Lung (tissue), 12 donors: ENCODE results near the gene PANK1. TPM values are rescaled to one million over a fixed set of nuclear protein-coding genes. Genes with fewer than 3 reads are reported as not detected.

Experiments used
- ATAC-seq: fragments of 200-7000 bp; cut with Tn5 transposase; one replicate; pipeline ENCODE4 v1.9.1; 2020; ENCODE audit warnings: moderate number of reproducible peaks; ENCODE audit not compliant: insufficient read depth, low FRiP score
- DNase-seq, 3 donors: peaks; one replicate each; pipeline ENCODE4 v3.0.0-alpha.2; 2013 to 2017
- H3K27ac ChIP-seq, 2 donors: one replicate each; pipeline ENCODE4 v1.5.1; 2013; ENCODE audit warnings: mild to moderate bottlenecking in 2 of 2, moderate library complexity in 2 of 2, control low read depth in 1 of 2, inconsistent platforms in 1 of 2, low read depth in 1 of 2, low read length in 1 of 2
- H3K27me3 ChIP-seq, 3 donors: one replicate each; pipeline ENCODE4 v1.5.1; 2013; ENCODE audit warnings: low read length in 2 of 3; ENCODE audit not compliant: control insufficient read depth in 3 of 3, insufficient read depth in 3 of 3
- H3K36me3 ChIP-seq, 4 donors: one replicate each; pipeline ENCODE4 v1.5.1; 2013; ENCODE audit warnings: low read length in 4 of 4, mild to moderate bottlenecking in 1 of 4, moderate library complexity in 1 of 4; ENCODE audit not compliant: control insufficient read depth in 4 of 4, insufficient read depth in 4 of 4
- H3K4me1 ChIP-seq, 5 donors: one replicate each; pipeline ENCODE4 v1.5.1; 2013; ENCODE audit warnings: low read length in 5 of 5, mild to moderate bottlenecking in 2 of 5, moderate library complexity in 1 of 5; ENCODE audit not compliant: control insufficient read depth in 5 of 5, insufficient read depth in 5 of 5
- H3K4me3 ChIP-seq: one replicate; pipeline ENCODE4 v1.5.1; 2013; ENCODE audit warnings: mild to moderate bottlenecking, control low read depth, moderate library complexity
- H3K9ac ChIP-seq, 2 donors: one replicate each; pipeline ENCODE4 v1.5.1; 2013; ENCODE audit warnings: low read length in 2 of 2, control low read depth in 1 of 2; ENCODE audit not compliant: insufficient read depth in 1 of 2
- H3K9me3 ChIP-seq, 4 donors: one replicate each; pipeline ENCODE4 v1.5.1; 2013; ENCODE audit warnings: low read length in 3 of 4, mild to moderate bottlenecking in 1 of 4, moderate library complexity in 1 of 4; ENCODE audit not compliant: control insufficient read depth in 4 of 4, insufficient read depth in 3 of 4
- CTCF ChIP-seq: IDR thresholded peaks from 2 replicates; pipeline ENCODE4 v1.5.1; 2012; ENCODE audit warnings: mild to moderate bottlenecking; ENCODE audit errors: control extremely low read depth, extremely low read depth
- WGBS, 2 donors: extraction: QIAGEN DNeasy Blood & Tissue Kit; methylation state at CpG; one replicate each; pipeline ENCODE4 v1.1.7; 2013; 5-methylcytosine and 5-hydroxymethylcytosine counted together
- polyA plus RNA-seq, 2 donors: library from polyadenylated mRNA; stranded (reverse); fragments of 200-250 nt; gene quantifications; one replicate each; pipeline ENCODE4 v1.2.1, GENCODE V29; 2013
- total RNA-seq, 2 donors: library from RNA; depleted of rRNA in 1 of 2; stranded (reverse); fragments of >200 nt in 1 of 2; gene quantifications; one replicate each; pipeline ENCODE4 v1.2.1, GENCODE V29; 2014 to 2021
- donor health status: control.
- donor health status: control.
- donor health status: Bipolar disorder and iron deficiency.
- donor health status: healthy.
- donor health status: DM: yes; HTN: yes; CAD: no.

PANK1 gene
- total and polyA plus RNA-seq, 4 donors = 1.6 to 18.3 (median 4.4) TPM

DNA sequence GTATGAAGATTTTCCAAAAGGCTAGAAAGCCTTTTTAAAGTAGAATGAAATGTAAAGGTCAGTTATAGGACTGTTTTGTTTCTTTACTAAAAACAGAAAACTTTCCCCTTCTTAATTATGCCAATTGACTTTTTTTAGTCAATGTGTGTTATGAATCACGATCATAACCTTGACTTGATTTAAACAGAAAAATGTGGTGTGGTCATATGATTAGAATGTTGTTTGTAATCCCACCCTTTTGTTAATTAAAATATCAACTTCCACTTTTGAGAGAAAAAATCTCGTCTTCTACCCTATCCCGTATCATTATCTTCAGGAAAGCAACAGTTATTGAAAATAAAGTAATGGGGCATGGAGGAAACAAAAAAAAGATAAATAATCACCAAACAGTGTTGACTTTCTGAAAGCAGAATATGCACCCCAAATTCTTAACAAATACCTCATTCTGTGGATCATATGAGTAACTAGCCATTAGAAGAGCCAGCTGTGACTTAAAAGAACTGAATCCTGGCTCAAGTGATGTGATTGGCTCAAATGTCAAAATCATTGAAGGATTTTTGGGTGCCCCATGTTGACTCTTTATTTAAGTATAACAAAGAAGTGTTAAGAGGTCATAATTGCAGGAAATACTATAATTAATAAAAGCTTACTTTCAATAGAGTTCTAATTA is 77.3 kb downstream of the PANK1 start:
- WGBS, 2 donors = 71 to 82% methylated on average over 3 of the region's 3 CpGs
- H3K27ac ChIP-seq = no peak overlapping the region
- H3K36me3 ChIP-seq = no peaks in the 10 kb centered on the region
- no peak overlapping the region for H3K4me3 ChIP-seq
- TF ChIP-seq CTCF = no peak
- DNase-seq (no peak), ATAC-seq (no peak)
- H3K27me3 ChIP-seq = no peaks in the 10 kb centered on the region
- H3K9ac ChIP-seq = no peak overlapping the region
- H3K4me1 ChIP-seq = peaks cover 0 to 40% (median 3%) of the 10 kb centered on the region in 5 donors
- no peaks in the 10 kb centered on the region for H3K9me3 ChIP-seq

GRCh38 chr10:89566992-89567391 is 78.0 kb downstream of the PANK1 start:
- TF ChIP-seq CTCF = no peak
- no peaks in the 10 kb centered on the region for H3K27me3 ChIP-seq
- WGBS, 2 donors = 54 to 64% methylated on average over 3 of the region's 3 CpGs

DNA sequence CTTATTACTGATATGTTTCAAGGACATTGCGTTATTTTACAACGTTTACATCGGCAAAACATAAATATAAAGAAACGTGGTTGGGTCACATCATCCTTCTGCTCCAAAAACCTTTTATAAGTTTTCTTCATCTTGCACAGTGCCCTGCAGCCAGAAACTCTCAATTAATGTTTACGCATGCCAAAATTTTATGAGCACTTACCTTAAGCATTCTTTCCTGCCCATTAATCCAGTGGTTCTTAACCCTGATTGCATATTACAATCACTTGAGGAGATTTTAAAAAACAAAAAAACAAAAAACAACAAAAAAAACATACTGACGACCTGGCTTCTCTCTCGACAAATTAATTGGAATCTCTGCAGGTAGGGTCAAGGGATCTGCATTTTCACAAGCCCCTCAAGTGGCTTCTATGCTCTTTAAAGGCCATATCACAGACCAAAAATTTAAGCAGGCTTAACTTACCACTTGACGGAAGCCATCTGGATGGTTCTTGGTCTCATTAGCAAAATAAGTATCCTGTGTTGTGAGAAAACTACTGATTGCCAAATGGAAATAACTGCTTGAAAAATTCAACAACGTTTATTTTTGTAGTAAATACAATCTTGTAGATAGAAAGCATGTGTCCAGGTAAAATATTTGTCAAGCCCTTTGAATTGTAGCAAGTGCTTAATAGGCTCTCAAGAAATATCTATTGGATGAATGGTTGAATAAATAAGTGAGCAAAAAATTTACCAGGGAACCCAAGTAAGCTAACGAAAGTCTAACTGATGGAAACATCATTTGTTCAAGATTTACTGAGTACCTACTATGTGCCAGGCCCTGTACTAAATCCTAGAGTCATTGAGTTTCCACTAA is 78.7 kb downstream of the PANK1 start:
- no peak for ATAC-seq
- Histone ChIP-seq H3K36me3 (no peaks in the 10 kb centered on the region), H3K4me1 (peaks cover 0 to 40% (median 3%) of the 10 kb centered on the region in 5 donors), H3K27me3 (no peaks in the 10 kb centered on the region), H3K4me3 (no peak overlapping the region), H3K9ac (no peak overlapping the region), H3K9me3 (no peaks in the 10 kb centered on the region), H3K27ac (no peak overlapping the region)
- WGBS, 2 donors = 52 to 70% methylated on average over 10 of the region's 10 CpGs
- DNase-seq = peak; percentile 30 to 90 (median 84)
- no peak for TF ChIP-seq CTCF

More at GRCh38 chr10:89566992-89567391, 78.0 kb downstream of the PANK1 start:
- ATAC-seq = no peak
- Histone ChIP-seq H3K4me3 (no peak overlapping the region), H3K27ac (no peak overlapping the region), H3K9me3 (no peaks in the 10 kb centered on the region), H3K36me3 (no peaks in the 10 kb centered on the region), H3K4me1 (peaks cover 0 to 40% (median 3%) of the 10 kb centered on the region in 5 donors), H3K9ac (no peak overlapping the region)
- DNase-seq = peak in 2 of 3 donors; percentile 44 to 62
